NB4 (cell line): ENCODE data around the gene MYLK.

Experiments
- CTCF ChIP-seq: IDR thresholded peaks from one replicate; pipeline ENCODE4 v1.5.1; 2012; ENCODE audit warnings: low read depth, low read length
- MAX ChIP-seq: IDR thresholded peaks from 2 replicates; pipeline ENCODE4 v1.6.1; 2011; ENCODE audit warnings: low read depth, low read length
- MYC ChIP-seq: IDR thresholded peaks from 2 replicates; pipeline ENCODE4 v1.6.1; 2011; ENCODE audit warnings: low read depth, low read length
- POLR2A ChIP-seq: IDR thresholded peaks from 2 replicates; pipeline ENCODE4 v1.6.1; 2011; ENCODE audit warnings: mild to moderate bottlenecking; ENCODE audit not compliant: insufficient read length; ENCODE audit errors: extremely low read depth

- TF ChIP-seq POLR2A: no peak
- TF ChIP-seq CTCF: no peak
- TF ChIP-seq MAX: no peak
- TF ChIP-seq MYC: no peak
These were observed 188.1 kb downstream of the MYLK start for GRCh38 chr3:123695731-123696640.
